GM19468 (cell line): ENCODE data around the gene CLVS2.

Experiments used
- ATAC-seq: cut with Tn5 transposase; IDR thresholded peaks from one replicate; pipeline ENCODE4 v1.9.1; 2021; ENCODE audit warnings: mild to moderate bottlenecking, moderate library complexity, moderate number of reproducible peaks; ENCODE audit not compliant: unreplicated experiment; ENCODE audit errors: extremely low read depth

CLVS2 gene

DNA sequence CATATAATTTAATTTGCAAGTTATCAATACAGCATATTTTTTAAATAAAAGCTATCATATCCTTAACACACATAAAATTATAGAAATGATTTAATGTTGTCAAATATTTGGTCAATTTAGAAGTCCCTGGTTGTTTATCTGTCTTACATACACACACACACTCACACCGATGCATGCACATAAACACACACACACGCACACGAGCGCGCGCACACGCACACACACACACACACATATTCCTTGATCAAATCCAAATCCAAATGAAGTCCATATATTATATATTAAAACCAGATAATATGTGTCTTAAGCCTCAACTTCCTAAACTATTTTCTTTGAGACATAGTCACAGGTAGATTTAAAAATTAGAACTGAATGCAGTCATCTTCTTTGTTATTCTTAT lies 120.3 kb downstream of the CLVS2 start:
- no peak for ATAC-seq

DNA sequence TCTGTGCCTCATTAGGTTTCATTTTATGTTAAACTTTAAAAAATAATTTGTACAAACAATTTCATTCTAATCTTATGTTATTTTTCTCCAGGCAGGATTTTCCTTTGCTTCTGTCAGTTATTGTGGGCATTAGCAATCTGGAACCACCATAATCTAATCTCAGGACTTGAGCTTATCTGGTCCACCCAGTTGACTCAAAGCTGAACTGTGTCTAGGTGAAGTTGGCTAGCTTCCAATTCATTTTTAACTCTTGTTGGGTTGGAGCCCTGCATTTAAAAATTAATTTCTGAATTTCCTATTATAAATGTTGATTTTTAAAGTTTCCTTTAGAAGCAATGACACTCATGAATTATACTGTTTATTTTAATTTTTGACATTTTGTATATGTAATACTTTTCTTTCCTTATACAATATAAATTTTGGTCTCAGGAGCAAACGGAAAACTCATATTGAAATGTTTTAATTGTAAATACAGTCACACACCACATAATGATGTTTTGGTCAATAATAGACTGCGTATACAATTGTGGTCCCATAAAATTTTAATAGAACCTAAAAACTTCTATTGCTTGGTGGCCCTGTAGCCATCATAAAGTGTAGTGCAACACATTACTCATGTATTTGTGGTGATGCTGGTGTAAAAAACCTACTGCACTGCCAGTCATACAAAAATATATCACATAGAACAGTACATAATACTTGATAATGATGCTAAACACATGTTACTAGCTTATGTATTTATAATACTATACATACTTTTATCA lies 121.3 kb downstream of the CLVS2 start:
- no peak for ATAC-seq

DNA sequence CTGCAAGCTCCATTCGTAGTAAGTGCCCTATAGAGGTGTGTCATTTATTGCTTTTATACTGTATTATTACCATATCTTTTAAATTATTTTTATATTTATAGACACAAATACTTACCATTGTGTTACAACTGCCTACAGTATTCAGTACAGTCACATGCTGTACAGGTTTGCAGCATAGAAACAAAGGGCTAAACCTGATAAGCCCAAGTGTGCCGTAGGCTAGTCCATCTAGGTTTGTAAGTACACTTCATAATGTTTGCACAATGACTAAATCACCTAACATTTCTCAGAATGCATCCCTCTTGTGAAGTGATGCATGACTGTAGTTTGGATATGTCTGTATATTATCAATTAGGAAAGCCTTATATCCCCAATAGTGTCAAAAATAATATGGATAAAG lies 122.8 kb downstream of the CLVS2 start:
- ATAC-seq, result no peak
